ENCODE measurements around the gene PRDM16.

PRDM16 gene

GRCh38 chr1:3420218-3420951 lies 351.4 kb downstream of the PRDM16 start:
- Histone ChIP-seq H3K4me3 (ENCODE audit: low read length in 2 of 2) (no peak overlapping the region), H3K36me3 (replicated peaks in 1 of 2; ENCODE audit: control insufficient read depth in 2 of 2, insufficient read depth in 2 of 2, low read length in 2 of 2) (no peaks in the 10 kb centered on the region), H2BK12ac (ENCODE audit: low read length) (no peak overlapping the region), H3K4me2 (ENCODE audit: insufficient read depth, low read length, poor library complexity, severe bottlenecking) (no peak overlapping the region), H3K79me1 (ENCODE audit: low read depth, low read length) (no peaks in the 10 kb centered on the region), H4K91ac (ENCODE audit: low read depth, low read length, poor library complexity) (no peak overlapping the region), H3K4me1 (ENCODE audit: control insufficient read depth in 2 of 2, insufficient read depth in 1 of 2, low read depth in 1 of 2, low read length in 2 of 2) (peaks cover 0 to 6% of the 10 kb centered on the region in 2 donors), H3K27me3 (ENCODE audit: control insufficient read depth in 3 of 3, insufficient read depth in 3 of 3, low read depth in 1 of 3, low read length in 3 of 3) (peaks cover 0 to 37% (median 0%) of the 10 kb centered on the region in 3 experiments), H3K14ac (ENCODE audit: low read length) (no peak overlapping the region), H2AFZ (ENCODE audit: low read length) (no peak overlapping the region), H4K8ac (ENCODE audit: low read depth, low read length) (no peak overlapping the region), H3K4ac (ENCODE audit: low read length) (no peak overlapping the region), H2AK5ac (ENCODE audit: low read depth, low read length) (peak overlapping the region; percentile 10), H2BK15ac (ENCODE audit: low read length) (no peak overlapping the region), H3K18ac (ENCODE audit: low read length) (peak overlapping the region; percentile 44), H3K23ac (ENCODE audit: low read depth, low read length, poor library complexity) (no peak overlapping the region), H3K9ac (ENCODE audit: low read depth, low read length, poor library complexity) (no peak overlapping the region), H3K27ac (replicated peaks; ENCODE audit: low read length) (no peak overlapping the region), H2BK5ac (ENCODE audit: low read length) (no peak overlapping the region), H3K9me3 (replicated peaks in 1 of 2; ENCODE audit: control insufficient read depth in 2 of 2, insufficient read depth in 1 of 2, low read depth in 1 of 2, low read length in 2 of 2) (peaks cover 8 to 13% of the 10 kb centered on the region in 2 donors), H2BK120ac (ENCODE audit: low read depth, low read length) (no peak overlapping the region)
- DNase-seq (ENCODE audit: low spot score), result no peak
- no CpG with 5 or more reads among the region's 23 CpGs for WGBS, 2 donors (ENCODE audit: extremely low coverage in 2 of 2, insufficient read length in 2 of 2, insufficient replicate concordance in 1 of 2)

DNA sequence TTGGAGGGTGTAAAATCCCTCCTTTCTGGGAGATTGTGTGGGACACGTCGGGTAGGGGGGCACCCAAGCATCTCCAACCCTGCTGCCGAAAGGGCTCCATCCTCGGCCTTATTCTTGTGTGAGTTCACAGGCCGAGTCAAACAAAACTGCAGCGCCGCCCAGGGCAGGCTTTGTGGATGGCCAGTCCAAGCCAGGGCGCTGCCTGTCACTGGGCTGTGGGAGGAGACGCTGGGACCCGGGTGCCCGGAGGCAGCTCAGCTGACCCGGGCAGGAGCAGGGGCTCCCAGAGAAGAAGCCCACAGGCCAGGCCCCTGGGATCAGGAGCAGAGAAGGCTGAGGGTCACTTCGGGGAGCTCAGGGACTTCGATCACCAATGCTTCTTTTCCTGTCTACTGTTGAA lies 353.6 kb downstream of the PRDM16 start:
- H4K8ac ChIP-seq (ENCODE audit: low read depth, low read length), result no peak overlapping the region
- no peaks in the 10 kb centered on the region for H3K79me1 ChIP-seq (ENCODE audit: low read depth, low read length)
- no peak overlapping the region for H2BK120ac ChIP-seq (ENCODE audit: low read depth, low read length)
- H3K14ac ChIP-seq (ENCODE audit: low read length), result no peak overlapping the region
- no peak overlapping the region for H2BK12ac ChIP-seq (ENCODE audit: low read length)
- H3K23ac ChIP-seq (ENCODE audit: low read depth, low read length, poor library complexity), result peak overlapping the region; percentile 22
- peaks cover 0 to 5% of the 10 kb centered on the region in 2 donors for H3K4me1 ChIP-seq (ENCODE audit: control insufficient read depth in 2 of 2, insufficient read depth in 1 of 2, low read depth in 1 of 2, low read length in 2 of 2)
- H3K27ac ChIP-seq (replicated peaks; ENCODE audit: low read length), result no peak overlapping the region
- DNase-seq (ENCODE audit: low spot score), result no peak
- no CpG with 5 or more reads among the region's 14 CpGs for whole genome bisulfite sequencing, 2 donors (ENCODE audit: extremely low coverage in 2 of 2, insufficient read length in 2 of 2, insufficient replicate concordance in 1 of 2)
- H3K4ac ChIP-seq (ENCODE audit: low read length), result no peak overlapping the region
- peaks cover 0 to 2% of the 10 kb centered on the region in 2 donors for H3K9me3 ChIP-seq (replicated peaks in 1 of 2; ENCODE audit: control insufficient read depth in 2 of 2, insufficient read depth in 1 of 2, low read depth in 1 of 2, low read length in 2 of 2)
- peaks cover 0 to 8% of the 10 kb centered on the region in 2 donors for H3K36me3 ChIP-seq (replicated peaks in 1 of 2; ENCODE audit: control insufficient read depth in 2 of 2, insufficient read depth in 2 of 2, low read length in 2 of 2)
- no peak overlapping the region for H3K18ac ChIP-seq (ENCODE audit: low read length)
- H2AFZ ChIP-seq (ENCODE audit: low read length), result no peak overlapping the region
- no peak overlapping the region for H2AK5ac ChIP-seq (ENCODE audit: low read depth, low read length)
- no peak overlapping the region for H3K9ac ChIP-seq (ENCODE audit: low read depth, low read length, poor library complexity)
- H4K91ac ChIP-seq (ENCODE audit: low read depth, low read length, poor library complexity), result no peak overlapping the region
- peaks cover 0 to 42% (median 0%) of the 10 kb centered on the region in 3 experiments for H3K27me3 ChIP-seq (ENCODE audit: control insufficient read depth in 3 of 3, insufficient read depth in 3 of 3, low read depth in 1 of 3, low read length in 3 of 3)
- no peak overlapping the region for H3K4me2 ChIP-seq (ENCODE audit: insufficient read depth, low read length, poor library complexity, severe bottlenecking)
- H3K4me3 ChIP-seq (ENCODE audit: low read length in 2 of 2), result no peak overlapping the region
- H2BK5ac ChIP-seq (ENCODE audit: low read length), result no peak overlapping the region
- no peak overlapping the region for H2BK15ac ChIP-seq (ENCODE audit: low read length)

GRCh38 chr1:3423245-3423829 lies 354.3 kb downstream of the PRDM16 start:
- no peak overlapping the region for H3K4me2 ChIP-seq (ENCODE audit: insufficient read depth, low read length, poor library complexity, severe bottlenecking)
- DNase-seq (ENCODE audit: low spot score), result no peak
- no peaks in the 10 kb centered on the region for H3K79me1 ChIP-seq (ENCODE audit: low read depth, low read length)
- peaks cover 0 to 2% of the 10 kb centered on the region in 2 donors for H3K9me3 ChIP-seq (replicated peaks in 1 of 2; ENCODE audit: control insufficient read depth in 2 of 2, insufficient read depth in 1 of 2, low read depth in 1 of 2, low read length in 2 of 2)
- H2BK5ac ChIP-seq (ENCODE audit: low read length), result peak overlapping the region; percentile 85
- H2AFZ ChIP-seq (ENCODE audit: low read length), result peak overlapping the region; percentile 40
- no peak overlapping the region for H3K9ac ChIP-seq (ENCODE audit: low read depth, low read length, poor library complexity)
- no peak overlapping the region for H2BK120ac ChIP-seq (ENCODE audit: low read depth, low read length)
- no peak overlapping the region for H3K4ac ChIP-seq (ENCODE audit: low read length)
- no CpG with 5 or more reads among the region's 23 CpGs for WGBS, 2 donors (ENCODE audit: extremely low coverage in 2 of 2, insufficient read length in 2 of 2, insufficient replicate concordance in 1 of 2)
- H3K18ac ChIP-seq (ENCODE audit: low read length), result peak overlapping the region; percentile 49
- no peak overlapping the region for H3K14ac ChIP-seq (ENCODE audit: low read length)
- peaks cover 0 to 5% of the 10 kb centered on the region in 2 donors for H3K4me1 ChIP-seq (ENCODE audit: control insufficient read depth in 2 of 2, insufficient read depth in 1 of 2, low read depth in 1 of 2, low read length in 2 of 2)
- no peak overlapping the region for H3K27ac ChIP-seq (replicated peaks; ENCODE audit: low read length)
- no peak overlapping the region for H2BK15ac ChIP-seq (ENCODE audit: low read length)
- H3K27me3 ChIP-seq (ENCODE audit: control insufficient read depth in 3 of 3, insufficient read depth in 3 of 3, low read depth in 1 of 3, low read length in 3 of 3), result peaks cover 0 to 48% (median 0%) of the 10 kb centered on the region in 3 experiments
- H2BK12ac ChIP-seq (ENCODE audit: low read length), result no peak overlapping the region
- no peak overlapping the region for H3K4me3 ChIP-seq (ENCODE audit: low read length in 2 of 2)
- H3K36me3 ChIP-seq (replicated peaks in 1 of 2; ENCODE audit: control insufficient read depth in 2 of 2, insufficient read depth in 2 of 2, low read length in 2 of 2), result peaks cover 0 to 8% of the 10 kb centered on the region in 2 donors
- H2AK5ac ChIP-seq (ENCODE audit: low read depth, low read length), result no peak overlapping the region
- no peak overlapping the region for H4K91ac ChIP-seq (ENCODE audit: low read depth, low read length, poor library complexity)
- H4K8ac ChIP-seq (ENCODE audit: low read depth, low read length), result no peak overlapping the region
- H3K23ac ChIP-seq (ENCODE audit: low read depth, low read length, poor library complexity), result peak overlapping the region; percentile 6

DNA sequence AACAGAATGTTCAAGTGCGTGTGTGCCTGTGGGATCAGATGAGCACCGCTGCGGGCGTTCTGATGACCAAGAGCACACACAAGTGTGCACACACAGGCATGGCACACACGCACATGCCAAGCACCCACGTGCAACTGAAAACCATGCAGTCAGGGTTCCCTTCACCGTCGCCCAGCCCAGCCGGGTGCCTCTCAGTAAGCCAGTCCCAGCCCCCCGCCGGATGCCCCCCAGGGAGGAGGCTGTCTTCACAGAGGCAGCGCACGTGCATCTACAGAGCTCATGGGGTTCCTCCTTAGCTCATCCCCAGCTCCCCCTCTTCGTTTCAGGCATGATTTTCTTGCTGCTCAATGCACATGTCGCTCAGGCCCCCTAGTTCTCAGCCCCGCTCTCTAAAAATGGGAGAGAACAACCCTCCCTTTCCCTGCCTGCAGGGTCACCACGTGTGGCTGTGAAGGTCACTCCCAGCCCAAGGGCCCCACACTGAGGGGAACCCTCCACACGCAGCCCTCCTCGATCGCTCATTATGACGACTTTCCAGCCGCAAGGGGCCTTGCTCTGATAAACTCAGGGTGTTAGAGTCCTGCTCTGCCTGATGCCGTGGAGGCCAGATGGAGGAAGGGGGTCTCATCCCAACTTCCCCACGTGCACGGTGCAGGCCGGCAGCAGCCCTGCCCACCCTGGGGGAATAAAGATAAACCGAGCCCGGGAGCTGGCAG lies 355.1 kb downstream of the PRDM16 start:
- DNase-seq (ENCODE audit: low spot score), result no peak
- H3K27me3 ChIP-seq (ENCODE audit: control insufficient read depth in 3 of 3, insufficient read depth in 3 of 3, low read depth in 1 of 3, low read length in 3 of 3), result peaks cover 0 to 51% (median 0%) of the 10 kb centered on the region in 3 experiments
- H4K8ac ChIP-seq (ENCODE audit: low read depth, low read length), result no peak overlapping the region
- H3K4me2 ChIP-seq (ENCODE audit: insufficient read depth, low read length, poor library complexity, severe bottlenecking), result no peak overlapping the region
- H3K79me1 ChIP-seq (ENCODE audit: low read depth, low read length), result no peaks in the 10 kb centered on the region
- no peak overlapping the region for H2BK120ac ChIP-seq (ENCODE audit: low read depth, low read length)
- peaks cover 0 to 8% of the 10 kb centered on the region in 2 donors for H3K36me3 ChIP-seq (replicated peaks in 1 of 2; ENCODE audit: control insufficient read depth in 2 of 2, insufficient read depth in 2 of 2, low read length in 2 of 2)
- H3K4me3 ChIP-seq (ENCODE audit: low read length in 2 of 2), result no peak overlapping the region
- H2AFZ ChIP-seq (ENCODE audit: low read length), result no peak overlapping the region
- H2AK5ac ChIP-seq (ENCODE audit: low read depth, low read length), result peak overlapping the region; percentile 96
- H3K9me3 ChIP-seq (replicated peaks in 1 of 2; ENCODE audit: control insufficient read depth in 2 of 2, insufficient read depth in 1 of 2, low read depth in 1 of 2, low read length in 2 of 2), result peaks cover 0 to 2% of the 10 kb centered on the region in 2 donors
- H3K27ac ChIP-seq (replicated peaks; ENCODE audit: low read length), result no peak overlapping the region
- peaks cover 0 to 5% of the 10 kb centered on the region in 2 donors for H3K4me1 ChIP-seq (ENCODE audit: control insufficient read depth in 2 of 2, insufficient read depth in 1 of 2, low read depth in 1 of 2, low read length in 2 of 2)
- H2BK5ac ChIP-seq (ENCODE audit: low read length), result peak overlapping the region; percentile 85
- H3K4ac ChIP-seq (ENCODE audit: low read length), result no peak overlapping the region
- H3K9ac ChIP-seq (ENCODE audit: low read depth, low read length, poor library complexity), result peak overlapping the region; percentile 68
- H2BK12ac ChIP-seq (ENCODE audit: low read length), result peak overlapping the region; percentile 88
- no peak overlapping the region for H4K91ac ChIP-seq (ENCODE audit: low read depth, low read length, poor library complexity)
- peak overlapping the region; percentile 88 for H3K18ac ChIP-seq (ENCODE audit: low read length)
- WGBS, 2 donors (ENCODE audit: extremely low coverage in 2 of 2, insufficient read length in 2 of 2, insufficient replicate concordance in 1 of 2), result no CpG with 5 or more reads among the region's 28 CpGs
- H2BK15ac ChIP-seq (ENCODE audit: low read length), result peak overlapping the region; percentile 83
- H3K23ac ChIP-seq (ENCODE audit: low read depth, low read length, poor library complexity), result peak overlapping the region; percentile 86
- H3K14ac ChIP-seq (ENCODE audit: low read length), result peak overlapping the region; percentile 97

Data from neuronal stem cell (in vitro differentiated cells).